Upper lobe of left lung (tissue), 4 donors: ENCODE measurements around the gene PRKCZ.

ENCODE experiments used
- CTCF ChIP-seq, 6 experiments: fragments of 450-650 bp in 4 of 6; fragments of 200-600 bp in 2 of 6; sonication (generic) in 2 of 6; IDR thresholded peaks; one replicate each; pipeline ENCODE4 v1.5.1; 2016 to 2019; ENCODE audit warnings: antibody characterized with exemption in 6 of 6
- EP300 ChIP-seq, 4 donors: sonication (generic); formaldehyde crosslinking; IDR thresholded peaks; one replicate each; pipeline ENCODE4 v1.5.1; 2017; ENCODE audit warnings: antibody characterized with exemption in 4 of 4, control low read depth in 2 of 4
- POLR2A ChIP-seq, 4 donors: fragments of 450-650 bp; IDR thresholded peaks; one replicate each; pipeline ENCODE4 v1.5.1; 2016 to 2017; ENCODE audit warnings: antibody characterized with exemption in 4 of 4, mild to moderate bottlenecking in 2 of 4

- TF ChIP-seq CTCF (IDR thresholded peaks at IDR 0.05) = no peak
- TF ChIP-seq EP300 (IDR thresholded peaks at IDR 0.05) = no peak
- TF ChIP-seq POLR2A (IDR thresholded peaks at IDR 0.05) = no peak
These were observed 51.3 kb downstream of the PRKCZ start for GRCh38 chr1:2101531-2101930.
